ENCODE measurements around the gene SLC6A6.

SLC6A6 gene

DNA sequence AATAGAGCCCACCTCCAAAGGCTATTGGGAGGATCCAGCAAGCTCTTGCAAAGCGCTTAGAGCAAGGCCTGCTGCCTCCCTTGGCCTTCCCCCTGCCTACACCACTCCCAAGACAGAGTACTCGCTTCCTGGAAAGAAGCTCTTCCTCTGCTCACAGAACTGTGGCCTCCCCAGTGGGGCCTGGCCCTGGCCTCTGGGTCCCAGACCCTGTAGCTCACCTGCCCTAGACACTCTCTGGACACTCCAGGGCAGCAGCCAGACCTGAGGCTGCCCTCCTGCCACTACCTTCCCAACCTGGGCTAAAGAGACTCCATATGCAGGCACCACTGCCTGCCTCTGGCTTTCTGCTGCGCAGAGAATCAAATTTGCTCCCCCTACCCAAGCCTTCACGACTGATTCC is 87.8 kb downstream of the SLC6A6 start:
- no peaks in the 10 kb centered on the region for H3K79me2 ChIP-seq (ENCODE audit: insufficient read depth, low read length)
- H4K20me1 ChIP-seq (ENCODE audit: insufficient read depth, low read length), result no peaks in the 10 kb centered on the region
- H3K9ac ChIP-seq (ENCODE audit: low read length), result no peak overlapping the region
- no peak overlapping the region for H3K4me3 ChIP-seq (ENCODE audit: low read depth, low read length, poor library complexity, severe bottlenecking)
- no peaks in the 10 kb centered on the region for H3K4me1 ChIP-seq (ENCODE audit: insufficient read depth, low read length, severe bottlenecking)
- no peaks in the 10 kb centered on the region for H3K9me2 ChIP-seq (ENCODE audit: low read depth, low read length)
- no peak for TF ChIP-seq EZH2 (IDR thresholded peaks at IDR 0.05; ENCODE audit: borderline replicate concordance, low read length)
- TF ChIP-seq, protein P1, sequence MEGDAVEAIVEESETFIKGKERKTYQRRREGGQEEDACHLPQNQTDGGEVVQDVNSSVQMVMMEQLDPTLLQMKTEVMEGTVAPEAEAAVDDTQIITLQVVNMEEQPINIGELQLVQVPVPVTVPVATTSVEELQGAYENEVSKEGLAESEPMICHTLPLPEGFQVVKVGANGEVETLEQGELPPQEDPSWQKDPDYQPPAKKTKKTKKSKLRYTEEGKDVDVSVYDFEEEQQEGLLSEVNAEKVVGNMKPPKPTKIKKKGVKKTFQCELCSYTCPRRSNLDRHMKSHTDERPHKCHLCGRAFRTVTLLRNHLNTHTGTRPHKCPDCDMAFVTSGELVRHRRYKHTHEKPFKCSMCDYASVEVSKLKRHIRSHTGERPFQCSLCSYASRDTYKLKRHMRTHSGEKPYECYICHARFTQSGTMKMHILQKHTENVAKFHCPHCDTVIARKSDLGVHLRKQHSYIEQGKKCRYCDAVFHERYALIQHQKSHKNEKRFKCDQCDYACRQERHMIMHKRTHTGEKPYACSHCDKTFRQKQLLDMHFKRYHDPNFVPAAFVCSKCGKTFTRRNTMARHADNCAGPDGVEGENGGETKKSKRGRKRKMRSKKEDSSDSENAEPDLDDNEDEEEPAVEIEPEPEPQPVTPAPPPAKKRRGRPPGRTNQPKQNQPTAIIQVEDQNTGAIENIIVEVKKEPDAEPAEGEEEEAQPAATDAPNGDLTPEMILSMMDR (IDR thresholded peaks at IDR 0.05; ENCODE audit: low read length), result no peak
- no peak overlapping the region for H3K4me2 ChIP-seq (ENCODE audit: low read length)
- H3K36me3 ChIP-seq (ENCODE audit: insufficient read depth, low read length), result peaks cover 42% of the 10 kb centered on the region
- no peak overlapping the region for H3K27ac ChIP-seq (ENCODE audit: low read depth, low read length, poor library complexity, severe bottlenecking)
- H2AFZ ChIP-seq (ENCODE audit: low read length), result no peak overlapping the region
- no peaks in the 10 kb centered on the region for H3K27me3 ChIP-seq (ENCODE audit: insufficient read depth, low read length)
- no peaks in the 10 kb centered on the region for H3K9me3 ChIP-seq (ENCODE audit: low read length)
- no peaks in the 10 kb centered on the region for H3F3A ChIP-seq (ENCODE audit: insufficient read depth, low read length)

DNA sequence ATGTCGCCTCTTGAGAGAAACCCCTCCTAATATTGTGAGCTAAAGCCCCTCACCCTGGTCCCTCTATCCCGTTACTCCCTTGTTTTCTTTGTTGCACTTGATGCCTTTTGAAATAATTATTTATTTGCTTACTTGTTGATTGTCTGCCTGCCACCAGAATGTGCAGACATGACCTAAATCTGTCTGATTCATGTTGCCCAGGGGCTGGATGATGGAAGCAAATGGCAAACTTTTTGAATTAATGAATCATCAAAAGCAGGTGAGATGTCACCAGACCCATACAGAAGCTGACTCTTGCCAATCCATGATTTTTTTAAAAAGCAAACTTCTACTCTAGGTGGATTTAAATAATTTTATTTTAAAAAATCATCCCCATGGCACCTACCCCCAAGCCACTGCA is 88.4 kb downstream of the SLC6A6 start:
- Histone ChIP-seq H3K36me3 (ENCODE audit: insufficient read depth, low read length) (peaks cover 36% of the 10 kb centered on the region), H3F3A (ENCODE audit: insufficient read depth, low read length) (no peaks in the 10 kb centered on the region), H3K27ac (ENCODE audit: low read depth, low read length, poor library complexity, severe bottlenecking) (no peak overlapping the region), H4K20me1 (ENCODE audit: insufficient read depth, low read length) (no peaks in the 10 kb centered on the region), H2AFZ (ENCODE audit: low read length) (no peak overlapping the region), H3K27me3 (ENCODE audit: insufficient read depth, low read length) (no peaks in the 10 kb centered on the region), H3K4me3 (ENCODE audit: low read depth, low read length, poor library complexity, severe bottlenecking) (no peak overlapping the region), H3K9me2 (ENCODE audit: low read depth, low read length) (no peaks in the 10 kb centered on the region), H3K9ac (ENCODE audit: low read length) (no peak overlapping the region), H3K9me3 (ENCODE audit: low read length) (no peaks in the 10 kb centered on the region), H3K4me1 (ENCODE audit: insufficient read depth, low read length, severe bottlenecking) (no peaks in the 10 kb centered on the region), H3K79me2 (ENCODE audit: insufficient read depth, low read length) (no peaks in the 10 kb centered on the region), H3K4me2 (ENCODE audit: low read length) (no peak overlapping the region)
- TF ChIP-seq, protein P1 (IDR thresholded peaks at IDR 0.05; ENCODE audit: low read length), result no peak
- no peak for TF ChIP-seq EZH2 (IDR thresholded peaks at IDR 0.05; ENCODE audit: borderline replicate concordance, low read length)

DNA sequence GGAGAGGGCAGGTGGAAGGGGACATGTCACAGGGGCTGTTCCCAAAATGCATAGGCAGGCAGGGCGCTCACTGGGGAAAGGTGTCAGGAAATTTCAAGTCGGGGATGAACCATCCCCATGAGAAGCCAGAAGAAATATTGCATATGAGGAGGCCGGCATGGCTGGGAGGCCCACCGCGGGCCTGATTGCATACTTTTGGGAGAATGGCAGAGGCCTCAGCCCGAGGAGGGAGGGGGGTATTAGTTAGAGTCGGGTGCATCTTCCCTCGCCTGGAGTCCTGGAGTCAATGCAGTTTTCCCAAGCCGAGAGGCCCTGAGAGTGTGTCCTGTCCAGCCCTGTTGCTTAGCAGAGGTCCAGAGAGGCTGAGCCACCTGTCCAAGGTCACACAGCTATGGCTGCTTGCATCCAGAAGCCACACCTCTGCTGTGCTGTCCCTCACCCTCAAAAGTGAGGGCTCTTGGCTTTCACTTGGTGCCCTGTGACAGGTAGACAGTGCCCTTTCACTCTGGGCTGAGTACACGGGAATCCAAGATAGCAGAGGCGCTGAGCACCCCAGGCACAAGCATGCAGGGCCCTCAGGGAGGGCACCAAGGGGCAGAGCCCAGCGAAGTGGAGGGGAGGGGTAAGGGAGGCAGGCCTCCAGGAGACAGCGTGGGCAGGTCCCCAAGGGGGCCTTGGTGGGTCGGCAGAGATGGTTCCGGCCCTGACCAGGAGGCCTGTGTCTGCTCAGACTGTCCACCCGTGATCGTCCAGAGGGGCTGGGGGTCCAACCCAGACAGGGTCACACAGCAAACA is 89.2 kb downstream of the SLC6A6 start:
- Histone ChIP-seq H4K20me1 (ENCODE audit: insufficient read depth, low read length) (no peaks in the 10 kb centered on the region), H3K27ac (ENCODE audit: low read depth, low read length, poor library complexity, severe bottlenecking) (no peak overlapping the region), H3K36me3 (ENCODE audit: insufficient read depth, low read length) (peaks cover 29% of the 10 kb centered on the region), H3K4me1 (ENCODE audit: insufficient read depth, low read length, severe bottlenecking) (no peaks in the 10 kb centered on the region), H3F3A (ENCODE audit: insufficient read depth, low read length) (no peaks in the 10 kb centered on the region), H3K9me3 (ENCODE audit: low read length) (no peaks in the 10 kb centered on the region), H3K9me2 (ENCODE audit: low read depth, low read length) (no peaks in the 10 kb centered on the region), H3K79me2 (ENCODE audit: insufficient read depth, low read length) (no peaks in the 10 kb centered on the region), H3K9ac (ENCODE audit: low read length) (no peak overlapping the region), H2AFZ (ENCODE audit: low read length) (no peak overlapping the region), H3K27me3 (ENCODE audit: insufficient read depth, low read length) (no peaks in the 10 kb centered on the region), H3K4me3 (ENCODE audit: low read depth, low read length, poor library complexity, severe bottlenecking) (no peak overlapping the region), H3K4me2 (ENCODE audit: low read length) (no peak overlapping the region)
- TF ChIP-seq, protein P1 (IDR thresholded peaks at IDR 0.05; ENCODE audit: low read length), result no peak
- TF ChIP-seq EZH2 (IDR thresholded peaks at IDR 0.05; ENCODE audit: borderline replicate concordance, low read length), result no peak

Measured in OCI-LY1 (cell line).